HepG2 (cell line): ENCODE results near the gene C5orf34. TPM values are rescaled to one million over a fixed set of nuclear protein-coding genes. Genes with fewer than 3 reads are reported as not detected.
A peak's percentile ranks its signal among the peaks of the same experiment; 100 is the strongest.

Experiments
- ATAC-seq: fragments of 200-7000 bp; cut with Tn5 transposase; 3 replicates; pipeline ENCODE4 v1.9.1; 2020; ENCODE audit warnings: mild to moderate bottlenecking, moderate library complexity
- Bru-seq: library from RNA; stranded (reverse); fragments of 400-500 nt; gene quantifications from one replicate; lab custom pipeline; 2021; lab: Mats Ljungman, UMichigan
- BruChase-seq, 2 experiments: library from RNA; stranded (reverse); fragments of 400-500 nt; gene quantifications; one replicate each; lab custom pipeline; 2021; lab: Mats Ljungman, UMichigan
- BruUV-seq: library from RNA; stranded (reverse); fragments of 400-500 nt; replicated peaks from 2 replicates; lab custom pipeline; 2021; lab: Mats Ljungman, UMichigan
- CTCF ChIA-PET: fragments of 300-600 bp; formaldehyde crosslinking; extraction: SDS; loops from one replicate; lab custom pipeline; 2021; ENCODE audit warnings: low total read pairs, inconsistent platforms, low intra/inter-chr PET ratio; lab: Yijun Ruan, JAX
- POLR2A ChIA-PET: fragments of 350-600 bp; sonication (Branson Sonifier 250); formaldehyde crosslinking; loops from one replicate; lab custom pipeline; 2020; ENCODE audit warnings: antibody characterized with exemption, inconsistent platforms; lab: Yijun Ruan, JAX
- DNase-seq: peaks from one replicate; pipeline ENCODE4 v3.0.0-alpha.2; 2015; ENCODE audit warnings: low spot score
- FAIRE-seq: peaks from 3 replicates; lab custom pipeline; 2011; peaks lifted over from hg19 to GRCh38; lab: Jason Lieb, UNC
- H2AFZ ChIP-seq: one replicate; pipeline ENCODE4 v1.6.1; 2011; ENCODE audit warnings: low read length, inconsistent platforms
- H3K27ac ChIP-seq: fragments of 300-600 bp; 3 replicates; pipeline ENCODE4 v1.8.0; 2011; ENCODE audit warnings: mixed run types, mild to moderate bottlenecking, mixed read lengths, low read length, inconsistent platforms; ENCODE audit not compliant: insufficient read depth; ENCODE audit errors: extremely low read length
- H3K27me3 ChIP-seq, 2 experiments: fragments of 200-600 bp in 1 of 2; 2 replicates in 1 of 2; 3 replicates in 1 of 2; pipeline versions ENCODE4 v1.6.0 to v1.8.0; 2011; ENCODE audit warnings: low read length in 2 of 2, mild to moderate bottlenecking in 2 of 2, moderate library complexity in 2 of 2, inconsistent platforms in 1 of 2; ENCODE audit not compliant: insufficient read depth in 2 of 2, control insufficient read depth in 1 of 2
- H3K36me3 ChIP-seq, 2 experiments: fragments of 200-600 bp in 1 of 2; replicated peaks in 1 of 2; 2 replicates in 1 of 2; 3 replicates in 1 of 2; pipeline versions ENCODE4 v1.5.1 to v1.8.0; 2011; ENCODE audit warnings: low read length in 2 of 2, inconsistent platforms in 1 of 2; ENCODE audit not compliant: insufficient read depth in 2 of 2, control insufficient read depth in 1 of 2
- H3K4me1 ChIP-seq: 2 replicates; pipeline ENCODE4 v1.5.1; 2012; ENCODE audit warnings: low read length, inconsistent platforms; ENCODE audit not compliant: insufficient read depth
- H3K4me2 ChIP-seq: 2 replicates; pipeline ENCODE4 v1.6.0; 2011; ENCODE audit warnings: low read depth, low read length, inconsistent platforms
- H3K4me3 ChIP-seq, 3 experiments: fragments of 200-600 bp in 1 of 3; sonication (generic), shearing (Covaris generic) in 1 of 3; replicated peaks in 1 of 3; 2 replicates each; pipeline ENCODE4 v1.5.1; 2011 to 2016; ENCODE audit warnings: low read length in 3 of 3, inconsistent platforms in 2 of 3, low read depth in 2 of 3, mild to moderate bottlenecking in 2 of 3, control low read depth in 1 of 3, mixed read lengths in 1 of 3; ENCODE audit not compliant: insufficient read depth in 1 of 3
- H3K79me2 ChIP-seq: one replicate; pipeline ENCODE4 v1.6.1; 2011; ENCODE audit warnings: low read length, inconsistent platforms; ENCODE audit not compliant: insufficient read depth
- H3K9ac ChIP-seq: 2 replicates; pipeline ENCODE4 v1.6.0; 2011; ENCODE audit warnings: mild to moderate bottlenecking, low read depth, low read length, inconsistent platforms; ENCODE audit not compliant: insufficient read depth
- H3K9me3 ChIP-seq: 2 replicates; pipeline ENCODE4 v1.5.1; 2012; ENCODE audit warnings: mild to moderate bottlenecking, low read length
- H4K20me1 ChIP-seq: 2 replicates; pipeline ENCODE4 v1.6.0; 2011; ENCODE audit warnings: inconsistent platforms, mild to moderate bottlenecking, low read length, moderate library complexity; ENCODE audit not compliant: insufficient read depth
- ARNTL ChIP-seq: sonication (generic); formaldehyde crosslinking; IDR thresholded peaks from 2 replicates; pipeline ENCODE4 v1.4.0; 2020; ENCODE audit warnings: mild to moderate bottlenecking, missing genetic modification reagents
- HDAC2 ChIP-seq: sonication (generic); formaldehyde crosslinking; IDR thresholded peaks from 2 replicates; pipeline ENCODE4 v1.4.0; 2020; ENCODE audit warnings: missing genetic modification reagents
- MZF1 ChIP-seq: sonication (generic); formaldehyde crosslinking; IDR thresholded peaks from 2 replicates; pipeline ENCODE4 v1.8.1; 2023; ENCODE audit warnings: mild to moderate bottlenecking, missing genetic modification reagents, borderline replicate concordance
- NFYC ChIP-seq: IDR thresholded peaks from 2 replicates; pipeline ENCODE4 v1.6.1; 2016; ENCODE audit warnings: missing genetic modification reagents, missing compliant biosample characterization
- NR2F2 ChIP-seq: IDR thresholded peaks from 2 replicates; pipeline ENCODE4 v1.6.1; 2012; ENCODE audit warnings: low read depth, inconsistent platforms, borderline replicate concordance
- POLR2G ChIP-seq: fragments of 200-400 bp; formaldehyde crosslinking; IDR thresholded peaks from 2 replicates; pipeline ENCODE4 v1.6.1; 2018; ENCODE audit warnings: mild to moderate bottlenecking, low read depth, low read length, moderate library complexity
- SIX1 ChIP-seq: sonication (generic); formaldehyde crosslinking; IDR thresholded peaks from 2 replicates; pipeline ENCODE4 v1.4.0; 2020; ENCODE audit warnings: missing genetic modification reagents, borderline replicate concordance
- TBP ChIP-seq: sonication (generic); formaldehyde crosslinking; IDR thresholded peaks from 2 replicates; pipeline ENCODE4 v1.5.0; 2020; ENCODE audit warnings: missing genetic modification reagents
- ZNF264 ChIP-seq: sonication (generic); formaldehyde crosslinking; IDR thresholded peaks from 2 replicates; pipeline ENCODE4 v1.4.0; 2020; ENCODE audit warnings: missing genetic modification reagents
- ZNF557 ChIP-seq: sonication (generic); formaldehyde crosslinking; IDR thresholded peaks from 2 replicates; pipeline ENCODE4 v1.4.0; 2020; ENCODE audit warnings: missing genetic modification reagents
- ZNF766 ChIP-seq: sonication (generic); formaldehyde crosslinking; IDR thresholded peaks from 2 replicates; pipeline ENCODE4 v1.5.0; 2020; ENCODE audit warnings: missing genetic modification reagents, borderline replicate concordance
- WGBS: methylation state at CpG from one replicate; pipeline ENCODE4 v1.1.6; 2017; ENCODE audit warnings: low lambda C conversion rate; 5-methylcytosine and 5-hydroxymethylcytosine counted together
- in situ Hi-C: cut with HindIII; loops from 2 replicates; pipeline ENCODE4 v1.10.0; 2017; ENCODE audit warnings: low pct_unique_long_range_greater_than_20kb; ENCODE audit not compliant: extremely low pct_ligation_motif_present
- intact Hi-C: fragments of 100-400 bp; cut with micrococcal nuclease; formaldehyde crosslinking; loops from one replicate; pipeline ENCODE4 v1.10.0; 2022; ENCODE audit not compliant: unreplicated experiment
- long read RNA-seq, 2 experiments: library from RNA in 1 of 2; library from polyadenylated mRNA in 1 of 2; stranded (forward) in 1 of 2; unstranded in 1 of 2; transcript quantifications; one replicate each; pipeline ENCODE4 v2.0.0, GENCODE V29; 2019 to 2022
- polyA minus RNA-seq, 3 experiments: library from RNA; depleted of rRNA, polyadenylated mRNA; stranded (reverse); fragments of >200 nt; gene quantifications; 2 replicates each; pipeline ENCODE4 v1.2.3, GENCODE V29; 2011; ENCODE audit warnings: low replicate concordance in 1 of 3
- polyA plus RNA-seq, 8 experiments: library from polyadenylated mRNA; depleted of rRNA in 3 of 8; stranded (reverse) in 7 of 8; unstranded in 1 of 8; fragments of >200 nt; fragmentation: Illumina TruSeq in 4 of 8; extraction: Trizol in 4 of 8; gene quantifications; 2 replicates each; pipeline versions ENCODE4 v1.2.1 to v1.2.3, GENCODE V29; 2011 to 2016; ENCODE audit warnings: low read depth in 4 of 8, missing spikeins in 1 of 8, mixed read lengths in 1 of 8; ENCODE audit not compliant: insufficient read depth in 1 of 8
- total RNA-seq, 5 experiments: library from RNA; depleted of rRNA; stranded (reverse); fragments of >200 nt; fragmentation: Illumina TruSeq; extraction: Trizol; gene quantifications; 2 replicates each; pipeline ENCODE4 v1.2.3, GENCODE V29; 2016; ENCODE audit warnings: low read depth in 1 of 5
- TF ChIP-seq, protein P1 (sequence below): sonication (generic); formaldehyde crosslinking; IDR thresholded peaks from 2 replicates; pipeline ENCODE4 v1.5.0; 2020; ENCODE audit warnings: missing genetic modification reagents

C5orf34 gene, protein sequence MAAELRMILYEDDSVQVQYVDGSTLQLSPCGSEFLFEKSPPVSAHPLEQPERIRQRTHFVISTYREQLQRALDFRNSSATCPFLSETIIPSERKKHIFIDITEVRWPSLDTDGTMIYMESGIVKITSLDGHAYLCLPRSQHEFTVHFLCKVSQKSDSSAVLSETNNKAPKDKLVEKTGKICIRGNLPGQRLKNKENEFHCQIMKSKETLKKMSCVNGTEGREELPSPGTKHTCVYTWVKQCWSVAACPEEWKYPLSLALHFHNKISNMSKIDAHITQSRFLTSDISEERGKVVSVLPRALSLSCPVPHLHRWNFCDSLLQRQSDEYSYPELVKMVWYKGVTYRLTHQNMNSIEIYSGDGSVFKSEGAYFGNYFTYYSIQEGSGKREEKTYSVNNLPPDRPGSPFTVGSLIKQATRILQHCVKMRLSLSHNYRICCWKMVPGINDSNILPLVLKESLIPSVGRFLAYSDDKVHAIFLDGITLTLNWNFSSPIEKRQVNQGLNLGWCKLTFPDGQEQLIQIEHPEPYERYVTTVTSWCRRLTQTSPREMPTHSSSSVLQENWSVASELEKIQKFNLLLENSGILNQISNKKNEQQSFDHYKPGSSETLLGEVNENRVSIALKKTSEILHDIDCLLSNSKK
- 6.2 and 6.4 TPM in 2 replicates for total RNA-seq (2016; rRNA removed; fragmentation: Illumina TruSeq; extraction: Trizol)
- total RNA-seq (2016; cell fraction: cytosol; rRNA removed; fragmentation: Illumina TruSeq; extraction: Trizol; ENCODE audit: low read depth) = 2.3 and 2.9 TPM in 2 replicates
- total RNA-seq (2016; cell fraction: insoluble cytoplasmic fraction; rRNA removed; fragmentation: Illumina TruSeq; extraction: Trizol) = 6.0 and 7.6 TPM in 2 replicates
- total RNA-seq (2016; cell fraction: membrane; rRNA removed; fragmentation: Illumina TruSeq; extraction: Trizol) = 1.5 and 2.4 TPM in 2 replicates
- total RNA-seq (2016; cell fraction: nucleus; rRNA removed; fragmentation: Illumina TruSeq; extraction: Trizol) = 13.1 and 15.3 TPM in 2 replicates
- 2.1 and 3.2 TPM in 2 replicates for polyA plus RNA-seq (2011; rRNA removed)
- 1.0 and 1.1 TPM in 2 replicates for polyA plus RNA-seq (2011; cell fraction: cytosol; rRNA removed)
- 5.3 and 6.8 TPM in 2 replicates for polyA plus RNA-seq (2011; cell fraction: nucleus; rRNA removed)
- 1.3 and 2.4 TPM in 2 replicates for polyA plus RNA-seq (2012)
- polyA plus RNA-seq (2016; cell fraction: cytosol; fragmentation: Illumina TruSeq; extraction: Trizol; ENCODE audit: low read depth) = 0.32 and 0.37 TPM in 2 replicates
- 4.7 and 5.0 TPM in 2 replicates for polyA plus RNA-seq (2016; cell fraction: insoluble cytoplasmic fraction; fragmentation: Illumina TruSeq; extraction: Trizol; ENCODE audit: low read depth)
- polyA plus RNA-seq (2016; cell fraction: membrane; fragmentation: Illumina TruSeq; extraction: Trizol; ENCODE audit: low read depth) = 0.64 and 0.65 TPM in 2 replicates
- 11.9 and 12.6 TPM in 2 replicates for polyA plus RNA-seq (2016; cell fraction: nucleus; fragmentation: Illumina TruSeq; extraction: Trizol; ENCODE audit: insufficient read depth, low read depth)
- 1.1 and 11.7 TPM in 2 replicates for polyA minus RNA-seq (2011; rRNA and poly(A)+ RNA removed; ENCODE audit: low replicate concordance)
- 1.3 and 2.5 TPM in 2 replicates for polyA minus RNA-seq (2011; cell fraction: cytosol; rRNA and poly(A)+ RNA removed)
- polyA minus RNA-seq (2011; cell fraction: nucleus; rRNA and poly(A)+ RNA removed) = 13.1 and 17.1 TPM in 2 replicates
- Bru-seq, nascent RNA = percentile 48 among the genes with signal in this experiment
- percentile 45 among the genes with signal in this experiment for BruChase-seq, experiment 1, labeled RNA remaining after a 6-hour chase
- BruChase-seq, experiment 2, labeled RNA remaining after a 2-hour chase = percentile 49 among the genes with signal in this experiment
- long read RNA-seq, experiment 1, partial matches to known transcripts = 0 of 2 reads
- long read RNA-seq, experiment 1, other reads (novel, unspliced or antisense) = 1 of 2 reads
- long read RNA-seq, experiment 2, partial matches to known transcripts = 2 of 5 reads
- long read RNA-seq, experiment 2, other reads (novel, unspliced or antisense) = 0 of 5 reads

DNA sequence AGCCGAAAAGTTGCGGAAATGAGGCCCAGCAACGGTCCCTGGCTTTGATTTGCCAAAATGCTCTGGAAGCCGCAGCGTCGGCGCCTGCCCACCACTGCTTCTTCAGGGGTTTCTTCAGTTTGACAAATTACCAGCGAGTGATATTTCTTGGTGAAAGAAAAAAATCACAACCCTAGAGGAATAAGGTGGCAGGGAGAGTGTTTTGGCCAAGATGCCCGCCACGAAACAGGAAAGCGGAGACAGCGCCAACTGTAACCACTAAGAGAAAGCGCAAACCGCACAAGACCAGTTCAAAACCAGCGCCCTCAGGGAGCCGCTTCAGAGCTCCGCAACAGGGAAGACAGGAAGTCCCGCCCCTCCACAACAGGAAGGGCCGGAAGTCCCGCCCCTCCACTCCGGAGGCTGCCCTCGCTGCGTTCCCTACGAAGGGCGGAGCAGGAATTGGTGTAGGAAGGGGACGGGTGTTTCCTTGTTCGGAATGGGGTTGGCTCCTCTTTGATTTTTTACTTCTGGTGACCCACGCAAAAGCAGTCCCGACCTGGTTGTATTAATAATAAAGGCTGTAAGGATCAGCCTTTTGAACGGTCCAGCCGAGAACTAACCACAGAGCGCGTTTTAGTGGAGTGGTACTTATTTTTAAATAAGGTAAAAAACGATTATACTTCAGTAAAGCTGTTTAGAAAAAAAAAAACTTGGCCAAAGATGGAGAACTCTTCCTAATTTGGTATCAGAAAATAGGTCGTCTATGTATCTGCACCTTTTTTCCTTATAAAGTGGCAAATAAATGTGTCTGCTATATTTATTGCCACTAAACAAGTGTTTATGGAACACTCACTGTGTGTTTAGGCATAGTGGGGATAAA, at the start of gene C5orf34:
Gene C5orf34, minus strand, starts transcription at position 333 of the 862 bp plus-strand sequence. CDS start 5,809 bp downstream, outside the sequence.
- peak within 1 kb of the TSS; percentile 83 for H3K27ac ChIP-seq
- ATAC-seq (peak; percentile 99), DNase-seq (peak; percentile 93), FAIRE-seq (peak; percentile 46)
- H3K27me3 ChIP-seq = no peaks in the 10 kb centered on the region
- no peaks in the 10 kb centered on the region for H4K20me1 ChIP-seq
- peaks cover 35% of the 10 kb centered on the region for H3K4me1 ChIP-seq
- H3K4me2 ChIP-seq = peak within 1 kb of the TSS; percentile 68
- TSS peak; percentile 96 for BruUV-seq
- peak within 1 kb of the TSS; percentile 94 for H2AFZ ChIP-seq
- peaks cover 21% of the 10 kb centered on the region for H3K79me2 ChIP-seq
- H3K36me3 ChIP-seq = no peaks in the 10 kb centered on the region
- H3K4me3 ChIP-seq = peak within 1 kb of the TSS; percentile 74 to 92 (median 82)
- POLR2A ChIA-PET = interaction anchor here (0.6 to 2.2 kb wide), 14 partner anchors 10 to 703 kb away, joined by 3 to 52 read pairs (median 4); partner anchors contain the start of genes HMGCS1, NNT, SELENOP and TMEM267
- WGBS = 2% methylated on average over 26 of the region's 35 CpGs
- no peaks in the 10 kb centered on the region for H3K9me3 ChIP-seq
- in situ Hi-C loops (no loop called here), intact Hi-C loops (loop anchor here (2.0 kb wide), 1 partner anchor 32 kb away; the partner anchor contains the start of gene TMEM267)
- H3K9ac ChIP-seq = peak within 1 kb of the TSS; percentile 69
- CTCF ChIA-PET = no interaction called here
- TF ChIP-seq, protein P1, sequence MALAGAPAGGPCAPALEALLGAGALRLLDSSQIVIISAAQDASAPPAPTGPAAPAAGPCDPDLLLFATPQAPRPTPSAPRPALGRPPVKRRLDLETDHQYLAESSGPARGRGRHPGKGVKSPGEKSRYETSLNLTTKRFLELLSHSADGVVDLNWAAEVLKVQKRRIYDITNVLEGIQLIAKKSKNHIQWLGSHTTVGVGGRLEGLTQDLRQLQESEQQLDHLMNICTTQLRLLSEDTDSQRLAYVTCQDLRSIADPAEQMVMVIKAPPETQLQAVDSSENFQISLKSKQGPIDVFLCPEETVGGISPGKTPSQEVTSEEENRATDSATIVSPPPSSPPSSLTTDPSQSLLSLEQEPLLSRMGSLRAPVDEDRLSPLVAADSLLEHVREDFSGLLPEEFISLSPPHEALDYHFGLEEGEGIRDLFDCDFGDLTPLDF (CRISPR knock-in tag) = no peak; the same call in 1 of the 2 replicates
- 0 out of 2 replicates have a peak, but pooled peaks have one; percentile 41 for TF ChIP-seq ZNF766 (CRISPR knock-in tag)
- no peak for TF ChIP-seq TBP (CRISPR knock-in tag)
- TF ChIP-seq ZNF264 (CRISPR knock-in tag) = no peak
- peak; percentile 69 for TF ChIP-seq NFYC (CRISPR knock-in tag)
- no peak for TF ChIP-seq ZNF557 (CRISPR knock-in tag)
- TF ChIP-seq SIX1 = no peak
- TF ChIP-seq ARNTL (CRISPR knock-in tag) = 0 out of 2 replicates have a peak, but pooled peaks have one; percentile 54
- TF ChIP-seq NR2F2 = 0 out of 2 replicates have a peak, but pooled peaks have one; percentile 29
- TF ChIP-seq HDAC2 = no peak
- no peak for TF ChIP-seq MZF1
- TF ChIP-seq POLR2G = peak; percentile 95
